Immature natural killer cell (primary cell): ENCODE results near the gene DTYMK. TPM values are rescaled to one million over a fixed set of nuclear protein-coding genes. Genes with fewer than 3 reads are reported as not detected.

ENCODE experiments used
- DNase-seq, 3 donors: peaks; one replicate each; pipeline ENCODE4 v3.0.0; 2022; ENCODE audit warnings: mixed read lengths in 1 of 3
- H3K27ac Mint-ChIP-seq, 6 donors: one replicate each; pipeline ENCODE4 v1.8.0; 2020; ENCODE audit warnings: mixed read lengths in 6 of 6, mild to moderate bottlenecking in 5 of 6, inconsistent platforms in 4 of 6, moderate library complexity in 3 of 6
- H3K27me3 Mint-ChIP-seq, 3 donors: one replicate each; pipeline ENCODE4 v1.8.0; 2020 to 2021; ENCODE audit warnings: low read depth in 3 of 3, mild to moderate bottlenecking in 3 of 3, mixed read lengths in 3 of 3, moderate library complexity in 3 of 3, inconsistent platforms in 1 of 3
- H3K36me3 Mint-ChIP-seq, 3 donors: one replicate each; pipeline ENCODE4 v1.8.0; 2020; ENCODE audit warnings: mixed read lengths in 3 of 3, inconsistent platforms in 2 of 3, mild to moderate bottlenecking in 2 of 3
- H3K4me1 Mint-ChIP-seq, 2 donors: one replicate each; pipeline ENCODE4 v1.8.0; 2020; ENCODE audit warnings: inconsistent platforms in 2 of 2, mild to moderate bottlenecking in 2 of 2, mixed read lengths in 2 of 2, moderate library complexity in 1 of 2
- H3K4me3 Mint-ChIP-seq, 5 donors: one replicate each; pipeline ENCODE4 v1.8.0; 2020; ENCODE audit warnings: mild to moderate bottlenecking in 5 of 5, mixed read lengths in 5 of 5, inconsistent platforms in 3 of 5, moderate library complexity in 3 of 5
- H3K9me3 Mint-ChIP-seq, 6 donors: one replicate each; pipeline ENCODE4 v1.8.0; 2020; ENCODE audit warnings: mild to moderate bottlenecking in 6 of 6, mixed read lengths in 6 of 6, inconsistent platforms in 4 of 6, moderate library complexity in 3 of 6
- polyA plus RNA-seq, 3 donors: library from polyadenylated mRNA; unstranded; fragments of 300-500 nt; fragmentation: Illumina TruSeq; gene quantifications; one replicate each; pipeline ENCODE4 v1.2.3, GENCODE V29; 2021

The DTYMK gene
- polyA plus RNA-seq, 3 donors from 2014 or later, result 43.8 to 60.3 (median 51.0) TPM

- Mint-ChIP-seq H3K27me3 (peaks cover 0 to 3% (median 0%) of the 10 kb centered on the region in 3 donors), H3K9me3 (no peaks in the 10 kb centered on the region), H3K4me1 (peaks cover 3 to 7% of the 10 kb centered on the region in 2 donors), H3K27ac (no peak overlapping the region), H3K4me3 (no peak overlapping the region), H3K36me3 (peaks cover 0 to 19% (median 7%) of the 10 kb centered on the region in 3 donors)
- no peak for DNase-seq
These were observed 56.7 kb downstream of the DTYMK start for GRCh38 chr2:241629762-241630435.

GRCh38 chr2:241627675-241628074, 58.9 kb downstream of the DTYMK start:
- peaks cover 0 to under 1% (median 0%) of the 10 kb centered on the region in 3 donors for H3K27me3 Mint-ChIP-seq
- no peaks in the 10 kb centered on the region for H3K9me3 Mint-ChIP-seq
- peaks cover 0 to 13% (median 7%) of the 10 kb centered on the region in 3 donors for H3K36me3 Mint-ChIP-seq
- no peak for DNase-seq
- H3K4me1 Mint-ChIP-seq, result peaks cover 2 to 7% of the 10 kb centered on the region in 2 donors
- H3K4me3 Mint-ChIP-seq, result no peak overlapping the region
- no peak overlapping the region for H3K27ac Mint-ChIP-seq

Other genes with a start within 250 kb of the DTYMK start
- 100 to 1,000 TPM; 104 to 146 (median 105) TPM for gene STK25, start 178.2 kb downstream of the DTYMK start, polyA plus RNA-seq
- gene BOK, start 128.1 kb downstream of the DTYMK start, polyA plus RNA-seq, result 10 to 100 TPM; 15.2 to 21.4 (median 17.2) TPM
- 10 to 100 TPM; 20.0 to 39.5 (median 29.4) TPM for gene THAP4, start 49.7 kb downstream of the DTYMK start, polyA plus RNA-seq
- 10 to 100 TPM; 70.5 to 78.9 (median 77.2) TPM for gene ATG4B, start 49.1 kb downstream of the DTYMK start, polyA plus RNA-seq
- gene ING5, start 15.2 kb upstream of the DTYMK start, polyA plus RNA-seq, result 1 to 10 TPM; 6.9 to 7.9 (median 7.7) TPM
- gene D2HGDH, start 47.8 kb upstream of the DTYMK start, polyA plus RNA-seq, result 1 to 10 TPM in 2 of 3 donors, under 1 TPM in 1; 0.49 to 2.9 (median 1.5) TPM
- gene GAL3ST2, start 90.0 kb upstream of the DTYMK start, polyA plus RNA-seq, result not detected
- not detected for gene NEU4, start 122.4 kb upstream of the DTYMK start, polyA plus RNA-seq
- gene PDCD1, start 172.1 kb upstream of the DTYMK start, polyA plus RNA-seq, result 1 to 10 TPM in 1 of 3 donors, not detected in 2; 3.3 TPM
- not detected for gene RTP5, start 182.9 kb upstream of the DTYMK start, polyA plus RNA-seq